Ectodermal cell (in vitro differentiated cells): Measurements from ENCODE around the gene RFC1. TPM values are rescaled to one million over a fixed set of nuclear protein-coding genes. Genes with fewer than 3 reads are reported as not detected.
"Not testable (repeated sequence)": the region's sequence is repeated elsewhere in the genome, so short reads cannot be mapped to it uniquely, and the experiment has no call there.

ENCODE experiments used
- H3K27ac ChIP-seq: 2 replicates; pipeline ENCODE4 v1.7.0; 2013; ENCODE audit warnings: mild to moderate bottlenecking, low read depth, low read length; ENCODE audit not compliant: insufficient read depth, poor library complexity, severe bottlenecking
- H3K27me3 ChIP-seq: 2 replicates; pipeline ENCODE4 v1.7.0; 2013; ENCODE audit warnings: mild to moderate bottlenecking, low read length; ENCODE audit not compliant: insufficient read depth, control insufficient read depth, poor library complexity, severe bottlenecking
- H3K36me3 ChIP-seq: one replicate; pipeline ENCODE4 v1.7.0; 2013; ENCODE audit warnings: low read length; ENCODE audit not compliant: control insufficient read depth, insufficient read depth
- H3K4me1 ChIP-seq: one replicate; pipeline ENCODE4 v1.7.0; 2013; ENCODE audit warnings: low read length; ENCODE audit not compliant: control insufficient read depth, insufficient read depth
- H3K4me3 ChIP-seq: 2 replicates; pipeline ENCODE4 v1.7.0; 2013; ENCODE audit warnings: low read depth, low read length, control low read depth; ENCODE audit not compliant: insufficient read depth
- H3K9me3 ChIP-seq: 2 replicates; pipeline ENCODE4 v1.7.0; 2013; ENCODE audit warnings: mild to moderate bottlenecking, low read length, moderate library complexity; ENCODE audit not compliant: control insufficient read depth
- WGBS, 2 experiments: methylation state at CpG; one replicate each; pipeline ENCODE4 v1.1.7; 2013; ENCODE audit warnings: missing lambda C conversion rate in 2 of 2; 5-methylcytosine and 5-hydroxymethylcytosine counted together
- polyA plus RNA-seq, 4 experiments: library from polyadenylated mRNA; stranded (reverse); fragments of 50-300 nt; gene quantifications; one replicate each; pipeline ENCODE4 v1.2.3, GENCODE V29; 2013

RFC1 gene
- 58.9 TPM for polyA plus RNA-seq (2013, experiment 1 of 4)
- 55.0 TPM for polyA plus RNA-seq (2013, experiment 2 of 4)
- polyA plus RNA-seq (2013, experiment 3 of 4): 54.1 TPM
- 53.4 TPM for polyA plus RNA-seq (2013, experiment 4 of 4)

GRCh38 chr4:39365830-39366771 lies at the start of gene RFC1:
TSS of gene RFC1 (minus strand) at chr4:39366362. CDS start at chr4:39366241, 121 bp downstream.
- Histone ChIP-seq H3K36me3 (no peaks in the 10 kb centered on the region), H3K9me3 (no peaks in the 10 kb centered on the region), H3K27me3 (peaks cover 4% of the 10 kb centered on the region), H3K27ac (peak within 1 kb of the TSS; percentile 80), H3K4me3 (peak within 1 kb of the TSS; percentile 60), H3K4me1 (peaks cover 10% of the 10 kb centered on the region)
- 6 to 7% methylated on average over 57 to 59 of the region's 60 CpGs for WGBS, 2 experiments

GRCh38 chr4:39415678-39416283 lies 49.6 kb upstream of the RFC1 start:
- H3K27ac ChIP-seq: no peak overlapping the region
- H3K9me3 ChIP-seq: no peaks in the 10 kb centered on the region
- H3K4me1 ChIP-seq: no peaks in the 10 kb centered on the region
- 100% methylated on average over 2 of the region's 2 CpGs; no CpG with 5 or more reads in 1 of the 2 experiments for WGBS, 2 experiments
- H3K4me3 ChIP-seq: no peak overlapping the region
- no peaks in the 10 kb centered on the region for H3K36me3 ChIP-seq
- no peaks in the 10 kb centered on the region for H3K27me3 ChIP-seq

GRCh38 chr4:39411561-39411960 lies 45.4 kb upstream of the RFC1 start:
- H3K27me3 ChIP-seq, H3K9me3 ChIP-seq, H3K36me3 ChIP-seq, H3K4me1 ChIP-seq, H3K27ac ChIP-seq, H3K4me3 ChIP-seq: not testable (repeated sequence)
- WGBS, 2 experiments: 84 to 88% methylated on average over 8 of the region's 8 CpGs

GRCh38 chr4:39410415-39410814 lies 44.3 kb upstream of the RFC1 start:
- WGBS, 2 experiments: 80 to 83% methylated on average over 4 to 5 of the region's 5 CpGs

GRCh38 chr4:39407584-39407885 lies 41.4 kb upstream of the RFC1 start:
- Histone ChIP-seq H3K9me3 (no peaks in the 10 kb centered on the region), H3K36me3 (no peaks in the 10 kb centered on the region), H3K4me1 (no peaks in the 10 kb centered on the region), H3K4me3 (no peak overlapping the region), H3K27ac (no peak overlapping the region), H3K27me3 (no peaks in the 10 kb centered on the region)
- 80 to 100% methylated on average over 1 of the region's 1 CpG for WGBS, 2 experiments

More at GRCh38 chr4:39410415-39410814, 44.3 kb upstream of the RFC1 start:
- Histone ChIP-seq H3K36me3 (no peaks in the 10 kb centered on the region), H3K4me3 (no peak overlapping the region), H3K27me3 (no peaks in the 10 kb centered on the region), H3K4me1 (no peaks in the 10 kb centered on the region), H3K9me3 (no peaks in the 10 kb centered on the region), H3K27ac (no peak overlapping the region)

- H3K27ac ChIP-seq: no peak within 1 kb of the TSS
- 89% methylated on average over 12 of the region's 12 CpGs for WGBS, 2 experiments
- H3K36me3 ChIP-seq: no peaks in the 10 kb centered on the region
- no peaks in the 10 kb centered on the region for H3K4me1 ChIP-seq
- H3K27me3 ChIP-seq: no peaks in the 10 kb centered on the region
- H3K4me3 ChIP-seq: no peak within 1 kb of the TSS
- H3K9me3 ChIP-seq: no peaks in the 10 kb centered on the region
Observed at GRCh38 chr4:39406763-39407583, 40.8 kb upstream of the RFC1 start, which contains the start of gene KLB. TSS of gene KLB (plus strand) at chr4:39406930. CDS start at chr4:39406950, 20 bp downstream.

GRCh38 chr4:39401640-39402039 lies 35.5 kb upstream of the RFC1 start:
- H3K27me3 ChIP-seq, H3K27ac ChIP-seq, H3K4me1 ChIP-seq, H3K36me3 ChIP-seq, H3K4me3 ChIP-seq, H3K9me3 ChIP-seq: not testable (repeated sequence)
- WGBS, 2 experiments: 61 to 74% methylated on average over 4 to 5 of the region's 6 CpGs

GRCh38 chr4:39394706-39395105 lies 28.5 kb upstream of the RFC1 start:
- H3K27ac ChIP-seq: no peak overlapping the region
- H3K4me3 ChIP-seq: no peak overlapping the region
- H3K9me3 ChIP-seq: no peaks in the 10 kb centered on the region

GRCh38 chr4:39390603-39391002 lies 24.4 kb upstream of the RFC1 start:
- H3K36me3 ChIP-seq: no peaks in the 10 kb centered on the region
- H3K27ac ChIP-seq: no peak overlapping the region
- no peaks in the 10 kb centered on the region for H3K27me3 ChIP-seq
- no peaks in the 10 kb centered on the region for H3K4me1 ChIP-seq
- H3K4me3 ChIP-seq: no peak overlapping the region
- no peaks in the 10 kb centered on the region for H3K9me3 ChIP-seq
- WGBS, 2 experiments: 83 to 95% methylated on average over 6 of the region's 6 CpGs

More at GRCh38 chr4:39394706-39395105, 28.5 kb upstream of the RFC1 start:
- H3K36me3 ChIP-seq: no peaks in the 10 kb centered on the region
- H3K4me1 ChIP-seq: no peaks in the 10 kb centered on the region
- no peaks in the 10 kb centered on the region for H3K27me3 ChIP-seq
- WGBS, 2 experiments: 89 to 91% methylated on average over 3 of the region's 3 CpGs
